HUDEP-2 (cell line): ENCODE data around the gene SLCO4A1.
"Not testable (repeated sequence)": the region's sequence is repeated elsewhere in the genome, so short reads cannot be mapped to it uniquely, and the experiment has no call there.

ENCODE experiments used
- DNase-seq, 76 experiments: peaks; one replicate each; lab custom pipeline; 2025; ENCODE audit not compliant: unreplicated experiment in 76 of 76; lab: John Stamatoyannopoulos, UW

Gene SLCO4A1

GRCh38 chr20:62622178-62622876, 20.0 kb upstream of the SLCO4A1 start:
- DNase-seq, result no peak

DNA sequence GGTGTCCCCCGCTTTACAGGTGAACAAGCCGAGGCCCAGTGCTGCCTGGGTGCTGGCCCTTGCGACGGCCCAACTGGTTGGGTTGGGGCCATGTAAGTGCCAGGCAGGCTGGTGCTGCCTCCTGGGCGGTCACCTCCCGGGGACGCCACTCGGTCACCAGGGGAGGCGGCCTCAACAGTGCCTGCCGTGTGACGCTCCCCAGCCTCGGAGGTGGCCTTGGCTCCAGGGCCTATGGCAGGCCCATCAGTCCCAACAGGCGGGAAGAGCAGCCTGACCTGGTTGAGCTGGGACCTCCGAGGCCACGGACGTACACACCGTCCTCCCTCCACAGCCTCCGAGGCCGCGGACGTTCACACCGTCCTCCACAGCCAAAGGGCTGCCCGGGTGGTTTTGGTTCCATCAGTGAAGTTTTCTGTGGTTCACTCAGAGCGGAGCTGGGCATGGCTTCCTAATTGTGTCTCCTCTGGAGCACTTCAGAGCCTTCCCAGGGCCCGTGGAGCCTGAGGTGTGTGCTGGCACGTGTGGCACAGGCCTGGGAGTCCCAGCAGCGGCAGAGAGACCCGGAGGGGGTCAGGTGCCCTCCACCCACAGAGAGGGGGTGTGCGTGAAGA, 19.3 kb upstream of the SLCO4A1 start:
- peak in 2 of 76 experiments; percentile 37 to 50 for DNase-seq

DNA sequence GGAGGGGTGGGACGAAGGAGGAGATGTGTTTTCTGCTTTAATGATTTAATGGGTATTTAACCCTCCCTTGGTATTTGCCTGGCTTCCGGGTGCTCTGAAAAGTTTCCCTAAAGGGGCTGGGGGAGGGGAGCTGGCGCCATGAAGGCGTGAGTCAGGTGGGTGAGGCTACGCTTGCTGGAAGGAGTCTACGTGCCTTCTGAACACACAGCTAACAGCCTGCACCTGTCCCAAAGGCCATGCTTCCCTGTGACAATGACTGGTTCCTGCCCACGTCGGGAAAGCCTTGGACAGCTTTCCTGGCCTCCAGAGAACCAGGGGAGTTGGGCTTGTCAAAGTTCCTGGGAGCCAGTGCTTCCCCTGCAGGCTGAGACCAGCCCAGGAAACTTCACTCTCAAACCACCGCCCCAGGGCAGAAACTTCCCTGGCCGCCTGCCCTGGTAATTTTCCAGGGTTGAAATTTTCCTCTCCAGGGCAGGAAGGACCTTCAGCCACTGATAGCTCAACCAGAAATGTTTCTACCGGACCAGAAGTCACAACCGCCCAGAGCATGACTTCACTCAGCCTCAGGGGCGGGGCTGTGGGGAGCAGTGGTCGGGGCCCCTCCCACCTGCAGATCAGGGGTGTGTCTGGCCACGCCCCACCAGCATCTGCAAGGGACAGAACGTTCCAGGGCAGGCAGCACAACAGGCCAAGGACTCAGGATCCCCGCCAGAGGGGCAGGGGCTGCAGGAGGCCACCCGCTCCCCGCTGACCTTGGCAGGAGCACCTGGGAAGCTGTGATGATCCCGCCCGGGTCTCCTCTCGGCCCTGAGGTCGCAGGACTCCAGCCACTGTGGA, 18.6 kb upstream of the SLCO4A1 start:
- peak in 74 of 76 experiments; percentile 45 to 99 (median 92) for DNase-seq

GRCh38 chr20:62624325-62624690, 18.0 kb upstream of the SLCO4A1 start:
- peak in 1 of 76 experiments; percentile 24 for DNase-seq

DNA sequence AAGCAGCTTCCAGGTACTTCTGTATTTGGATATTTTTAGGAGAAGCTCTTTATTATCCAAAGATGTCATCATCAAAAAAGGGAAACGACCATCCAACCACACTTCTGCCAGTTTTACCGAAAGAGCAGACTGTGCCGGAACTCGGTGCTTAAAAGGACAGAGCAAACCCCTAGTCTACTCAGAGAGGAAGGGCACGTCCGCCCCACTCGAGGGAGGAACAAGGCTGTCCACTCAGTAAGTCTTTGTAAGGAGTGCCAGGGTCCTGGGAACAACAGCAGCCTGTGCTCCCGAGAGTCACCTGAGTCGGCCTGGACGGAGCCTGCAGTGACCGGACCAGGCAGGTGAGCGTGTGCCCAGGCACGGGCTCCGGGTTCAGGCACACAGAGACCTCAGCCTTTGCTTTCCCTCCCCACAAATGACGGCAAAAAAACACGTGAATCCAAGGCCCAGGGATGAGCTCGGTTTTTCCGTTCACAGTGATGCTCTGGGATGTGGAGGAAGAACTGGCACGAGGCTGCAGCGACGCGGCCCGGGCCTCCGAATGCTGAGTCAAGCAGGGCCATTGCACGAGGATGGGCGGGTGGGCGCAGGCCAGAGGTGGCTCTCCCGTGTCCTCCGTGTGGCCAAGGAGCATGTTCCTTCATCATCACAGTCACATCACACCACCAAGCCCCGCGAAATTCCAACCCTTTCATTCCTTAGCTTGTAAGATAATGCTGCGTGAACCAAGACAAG, 17.4 kb upstream of the SLCO4A1 start:
- DNase-seq, result no peak

DNA sequence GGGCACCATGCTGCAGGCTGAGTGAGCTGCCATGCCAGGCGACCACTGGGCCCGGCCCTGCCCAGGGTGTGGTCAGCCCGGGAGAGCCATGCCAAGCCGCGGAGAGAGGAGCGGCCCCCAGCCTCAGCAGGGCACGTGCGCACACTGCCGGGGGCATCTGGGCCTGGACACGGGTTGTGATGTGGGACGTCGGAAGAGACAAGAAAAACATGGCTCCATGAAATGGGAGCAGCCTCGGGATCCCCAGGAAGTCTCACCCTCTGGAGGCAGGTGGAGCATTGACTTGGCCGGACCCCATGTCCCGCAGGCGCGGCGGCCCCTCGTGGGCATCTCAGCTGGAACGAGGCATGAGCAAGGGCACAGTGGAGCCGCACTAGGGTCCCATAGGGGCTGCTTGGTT, 16.8 kb upstream of the SLCO4A1 start:
- no peak for DNase-seq

DNA sequence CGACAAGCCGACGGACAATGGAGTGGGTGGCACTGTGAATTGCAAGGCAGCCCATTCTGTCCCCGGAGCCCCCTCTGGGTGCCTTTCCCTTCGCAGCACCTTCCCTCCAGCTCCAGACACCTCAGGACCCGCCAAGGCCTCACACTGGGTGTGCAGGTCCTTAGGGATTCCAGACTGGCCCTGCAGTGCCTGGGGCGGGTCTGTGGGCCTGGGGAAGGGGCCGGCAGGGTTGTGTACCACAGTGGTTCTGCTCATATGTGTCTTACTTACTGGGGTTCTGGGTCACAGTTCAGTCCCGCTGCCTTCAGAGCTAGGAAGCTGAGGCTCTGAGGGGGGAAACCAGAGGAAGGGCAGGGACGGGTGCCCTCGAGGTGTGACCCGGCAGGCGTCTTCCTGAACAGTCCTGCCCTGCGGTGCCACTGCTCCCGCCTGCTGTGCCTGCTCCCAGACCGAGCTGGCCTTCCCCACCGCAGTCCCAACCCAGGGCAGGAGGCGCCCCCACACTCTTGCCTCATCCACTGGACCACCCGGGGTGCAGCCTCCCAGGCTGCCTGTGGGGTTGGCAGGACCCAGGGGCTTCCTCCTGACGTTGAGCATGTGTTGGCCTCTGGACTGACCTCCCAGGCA, 16.3 kb upstream of the SLCO4A1 start:
- no peak for DNase-seq

DNA sequence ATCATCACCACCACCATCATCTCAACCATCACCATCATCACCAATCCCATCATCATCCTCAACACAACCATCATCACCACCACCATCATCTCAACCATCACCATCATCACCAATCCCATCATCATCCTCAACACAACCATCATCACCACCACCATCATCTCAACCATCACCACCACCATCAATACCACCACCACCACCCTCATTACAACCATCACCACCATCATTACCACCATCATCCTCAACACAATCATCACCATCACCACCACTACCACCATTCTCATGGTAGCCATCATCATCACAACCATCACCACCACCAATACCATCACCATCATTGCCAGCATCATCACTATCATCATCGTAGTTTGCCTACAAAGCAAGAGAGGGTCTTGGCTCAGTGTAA, 14.9 kb upstream of the SLCO4A1 start:
- not testable (repeated sequence) for DNase-seq

DNA sequence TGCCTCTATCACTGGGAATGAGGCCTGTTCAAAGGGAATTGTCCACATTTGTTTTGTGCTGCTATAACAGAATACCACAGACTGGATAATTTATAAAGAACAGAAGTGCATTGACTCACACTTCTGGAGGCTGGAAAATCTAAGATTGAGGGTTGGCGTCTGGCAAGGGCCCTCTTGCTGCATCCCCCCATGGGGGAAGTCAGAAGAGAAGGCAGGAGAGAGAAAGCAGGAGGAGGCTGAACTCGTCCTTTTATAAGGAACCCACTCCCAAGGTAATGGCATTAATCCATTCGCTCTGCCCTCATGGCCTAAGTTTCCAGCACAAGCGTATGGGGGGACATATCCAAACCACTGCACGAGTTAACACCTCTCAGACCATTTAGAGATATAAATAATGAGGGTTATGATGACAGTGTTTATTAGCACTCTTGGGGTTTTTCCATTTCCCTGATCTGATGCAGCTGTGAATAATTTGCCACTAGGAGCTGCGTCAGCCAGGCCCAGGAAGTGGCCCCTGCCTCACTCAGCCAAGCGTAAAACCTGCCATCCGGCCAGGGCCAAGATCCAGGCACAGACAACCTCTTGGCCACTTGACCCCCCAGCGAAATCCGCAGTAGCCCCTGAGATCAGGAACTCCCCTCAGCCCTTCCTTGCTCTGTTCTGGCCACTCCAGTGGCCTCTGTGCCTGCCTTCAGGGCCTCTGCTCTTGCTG, 14.2 kb upstream of the SLCO4A1 start:
- no peak for DNase-seq

DNA sequence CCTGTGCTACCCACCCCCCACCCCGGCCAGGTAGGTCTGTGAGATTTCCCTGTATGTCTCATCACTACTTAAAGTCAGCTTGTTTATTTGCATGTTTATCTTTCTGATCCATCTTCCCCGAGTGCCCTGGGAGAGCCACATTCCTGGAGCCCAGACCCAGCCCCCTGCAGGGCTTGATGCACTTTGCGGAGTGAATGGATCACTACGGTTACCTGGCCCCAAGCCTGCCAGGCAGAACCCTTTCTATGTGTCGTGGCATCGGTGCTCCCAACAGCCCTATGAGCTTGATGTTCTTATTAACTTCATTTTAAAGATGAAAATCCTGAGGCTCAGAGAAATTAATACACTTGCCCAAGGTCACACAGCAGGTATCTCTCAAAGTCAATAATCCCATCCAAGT, 13.6 kb upstream of the SLCO4A1 start:
- no peak for DNase-seq

DNA sequence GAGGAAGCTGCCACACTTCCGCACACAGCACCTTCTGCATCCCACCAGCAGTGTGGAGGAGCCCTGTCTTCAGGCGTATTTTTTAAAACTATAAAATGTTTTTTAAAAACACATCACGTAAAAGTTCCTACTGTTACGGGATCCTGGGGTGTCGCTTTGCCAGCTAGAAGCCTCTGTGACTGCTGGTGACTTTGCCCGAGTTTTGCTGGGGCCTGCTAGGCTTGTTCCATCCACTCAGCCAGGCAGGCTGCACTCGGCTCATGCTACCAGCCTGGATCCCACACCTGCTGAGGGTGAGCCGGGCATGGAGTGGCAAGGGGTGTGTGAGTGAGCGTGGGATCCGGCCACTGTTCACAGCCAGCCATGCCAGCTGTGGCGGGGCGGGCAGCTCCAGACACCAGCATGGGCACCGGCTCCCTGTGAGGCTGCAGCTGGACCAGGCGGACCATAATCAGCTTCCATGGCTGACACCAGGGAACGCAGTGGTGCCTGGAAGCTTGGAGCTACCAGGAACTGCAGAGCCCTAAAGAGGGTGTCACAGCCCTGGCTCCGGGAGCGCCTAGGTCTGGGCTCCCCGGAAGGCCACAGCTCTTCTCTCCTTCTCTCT, 12.3 kb upstream of the SLCO4A1 start:
- DNase-seq, result no peak

- no peak for DNase-seq
Observed at GRCh38 chr20:62631336-62632308, 10.7 kb upstream of the SLCO4A1 start.

GRCh38 chr20:62632575-62633090, 9.7 kb upstream of the SLCO4A1 start:
- no peak for DNase-seq

GRCh38 chr20:62633598-62634329, 8.5 kb upstream of the SLCO4A1 start:
- DNase-seq, result no peak

GRCh38 chr20:62634330-62634967, 7.9 kb upstream of the SLCO4A1 start:
- DNase-seq, result no peak

- no peak for DNase-seq
Observed at GRCh38 chr20:62635232-62635631, 7.1 kb upstream of the SLCO4A1 start.

DNA sequence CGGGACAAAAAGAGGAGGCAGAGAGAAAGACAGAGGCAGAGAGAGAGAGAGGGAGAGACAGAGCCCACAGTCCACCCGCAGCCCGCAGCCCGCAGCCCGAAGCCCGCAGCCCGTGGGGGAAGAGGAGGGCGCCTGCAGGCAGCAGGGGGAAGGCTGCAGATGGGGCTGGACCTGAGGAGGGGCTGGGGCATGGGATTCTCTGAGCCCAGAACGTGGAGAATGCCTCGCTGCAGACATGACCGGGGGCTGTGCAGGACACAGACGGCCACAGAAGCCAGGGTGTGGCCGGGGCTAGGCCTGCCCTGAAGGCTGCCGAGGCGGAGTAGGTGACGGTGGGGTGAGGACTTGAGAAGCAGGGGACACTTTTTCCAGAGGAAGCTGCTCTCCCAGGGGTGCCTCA, 6.5 kb upstream of the SLCO4A1 start:
- DNase-seq, result no peak
